Hematopoietic multipotent progenitor cell treated with erythropoietin and hydrocortisone succinate and interleukin-3 and kit ligand, for 15 days (in vitro differentiated cells): ENCODE results near the gene EDEM1.

Experiments used
- DNase-seq: peaks from one replicate; pipeline ENCODE4 v3.0.0-alpha.2; 2015; ENCODE audit warnings: low spot score

The EDEM1 gene

DNA sequence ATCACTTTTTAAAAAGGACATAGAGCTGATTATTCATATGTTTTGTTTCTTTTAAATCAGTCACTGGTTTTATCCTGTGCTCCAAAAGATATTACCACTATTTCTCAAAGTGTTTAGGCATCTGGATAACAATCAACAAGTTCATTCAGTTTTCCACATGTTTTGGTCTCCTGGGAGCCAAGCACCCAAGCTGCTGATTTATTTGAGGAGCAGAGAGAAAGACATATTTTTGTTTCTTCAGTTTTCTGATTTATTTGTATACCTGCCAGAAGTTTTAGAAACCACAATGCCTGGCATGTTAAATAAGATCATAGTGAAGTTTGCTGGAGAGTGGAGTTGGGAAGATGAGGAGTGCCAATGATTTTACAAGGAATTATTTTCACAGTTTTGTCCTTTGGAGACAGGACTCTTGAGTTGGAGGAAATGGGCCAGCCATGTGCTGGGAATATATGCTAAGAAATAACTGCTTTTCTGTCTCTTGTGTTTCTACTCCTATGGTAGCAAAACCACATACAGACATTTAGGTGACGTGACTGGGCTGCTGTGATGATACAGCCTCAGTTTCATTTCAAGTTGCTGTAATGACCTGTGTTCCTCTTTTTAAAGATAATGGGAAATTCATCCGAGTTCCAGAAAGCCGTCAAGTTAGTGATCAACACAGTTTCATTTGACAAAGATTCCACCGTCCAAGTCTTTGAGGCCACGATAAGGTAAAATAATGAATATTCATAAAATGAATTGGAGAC, 11.7 kb downstream of the EDEM1 start:
- no peak for DNase-seq

DNA sequence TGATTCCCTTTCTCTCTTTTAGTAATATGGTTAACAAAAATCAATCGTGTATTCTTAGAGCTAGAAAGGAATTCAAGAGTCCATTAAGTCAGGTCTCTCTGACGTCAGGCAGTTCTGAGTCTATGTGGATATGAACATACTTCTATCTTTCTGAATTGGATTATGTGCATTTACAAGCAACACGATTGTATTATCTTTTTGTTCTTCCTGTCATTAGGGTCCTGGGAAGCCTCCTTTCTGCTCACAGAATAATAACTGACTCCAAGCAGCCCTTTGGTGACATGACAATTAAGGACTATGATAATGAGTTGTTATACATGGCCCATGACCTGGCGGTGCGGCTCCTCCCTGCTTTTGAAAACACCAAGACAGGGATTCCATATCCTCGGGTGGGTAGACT, 14.0 kb downstream of the EDEM1 start:
- no peak for DNase-seq

DNA sequence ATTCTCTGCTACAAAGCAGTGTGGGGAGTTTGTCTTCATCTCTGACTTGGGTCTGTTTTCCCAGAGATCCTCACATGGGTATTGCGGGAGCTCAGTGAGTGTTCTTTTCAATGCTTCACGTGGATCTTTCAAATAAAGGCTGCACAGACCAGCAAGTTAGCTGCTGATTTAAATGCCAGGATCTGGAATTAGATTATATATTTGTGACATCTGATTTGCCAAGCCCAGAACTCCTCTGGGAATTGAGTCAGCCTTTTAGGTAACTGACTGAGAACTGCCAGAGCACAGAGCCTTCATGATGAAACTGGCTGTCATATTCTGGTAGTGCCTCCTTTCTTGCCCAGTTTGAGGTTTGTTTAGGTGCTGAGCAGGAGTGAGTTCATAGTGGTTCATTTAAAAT, 14.7 kb downstream of the EDEM1 start:
- DNase-seq, result no peak

DNA sequence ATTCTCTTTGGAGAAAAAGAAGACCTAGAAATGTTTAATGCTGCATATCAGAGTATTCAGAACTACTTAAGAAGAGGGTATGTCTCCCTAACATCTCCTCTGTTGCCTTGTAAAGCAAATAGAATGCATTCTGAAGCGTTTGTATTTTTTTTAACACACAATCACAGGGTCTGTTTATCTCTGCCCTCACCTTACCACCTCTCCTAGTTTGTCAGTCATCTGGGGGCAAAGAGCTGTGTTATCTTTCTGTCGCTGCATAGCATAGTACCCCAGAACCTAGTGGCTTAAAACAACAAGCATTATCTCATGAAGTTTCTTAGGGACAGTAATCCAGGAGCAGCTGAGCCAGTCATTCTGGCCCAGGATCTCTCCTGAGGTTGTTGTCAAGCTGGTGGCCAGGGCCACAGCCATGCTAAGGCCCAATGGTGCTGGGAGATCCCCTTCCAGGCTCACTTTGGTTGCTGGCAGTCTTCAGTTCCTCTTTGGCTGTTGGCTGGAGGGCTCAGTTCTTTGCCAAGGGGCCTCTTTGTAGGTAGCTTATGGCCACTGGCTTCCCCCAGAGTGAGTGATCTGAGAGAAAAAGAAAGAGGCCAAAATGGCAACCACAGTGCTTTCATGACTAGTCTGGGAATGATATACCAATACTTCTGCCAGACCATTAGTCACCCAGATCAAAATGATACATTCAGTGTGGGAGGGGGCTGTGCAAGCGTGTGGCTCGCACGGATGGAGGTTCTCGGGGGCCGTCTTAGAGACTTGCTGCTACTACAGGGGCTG, 17.8 kb downstream of the EDEM1 start:
- DNase-seq, result no peak

DNA sequence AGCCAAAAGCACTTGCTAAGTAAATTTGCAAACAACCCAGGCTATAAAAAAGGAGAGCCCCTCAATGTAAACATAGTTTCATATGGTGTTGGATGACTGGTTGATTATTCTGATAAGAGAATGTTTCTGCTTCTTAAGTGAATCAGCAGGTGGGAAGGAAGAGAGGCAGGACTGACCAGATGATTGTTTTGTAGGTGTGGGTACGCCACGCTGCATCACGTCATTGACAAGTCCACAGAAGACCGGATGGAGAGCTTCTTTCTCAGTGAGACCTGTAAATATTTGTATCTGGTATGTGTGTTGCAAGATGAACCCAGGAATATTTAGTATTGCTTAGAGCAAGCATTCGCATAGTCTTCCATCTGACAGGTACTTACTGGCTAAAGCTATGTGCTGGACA, 23.4 kb downstream of the EDEM1 start:
- no peak for DNase-seq

DNA sequence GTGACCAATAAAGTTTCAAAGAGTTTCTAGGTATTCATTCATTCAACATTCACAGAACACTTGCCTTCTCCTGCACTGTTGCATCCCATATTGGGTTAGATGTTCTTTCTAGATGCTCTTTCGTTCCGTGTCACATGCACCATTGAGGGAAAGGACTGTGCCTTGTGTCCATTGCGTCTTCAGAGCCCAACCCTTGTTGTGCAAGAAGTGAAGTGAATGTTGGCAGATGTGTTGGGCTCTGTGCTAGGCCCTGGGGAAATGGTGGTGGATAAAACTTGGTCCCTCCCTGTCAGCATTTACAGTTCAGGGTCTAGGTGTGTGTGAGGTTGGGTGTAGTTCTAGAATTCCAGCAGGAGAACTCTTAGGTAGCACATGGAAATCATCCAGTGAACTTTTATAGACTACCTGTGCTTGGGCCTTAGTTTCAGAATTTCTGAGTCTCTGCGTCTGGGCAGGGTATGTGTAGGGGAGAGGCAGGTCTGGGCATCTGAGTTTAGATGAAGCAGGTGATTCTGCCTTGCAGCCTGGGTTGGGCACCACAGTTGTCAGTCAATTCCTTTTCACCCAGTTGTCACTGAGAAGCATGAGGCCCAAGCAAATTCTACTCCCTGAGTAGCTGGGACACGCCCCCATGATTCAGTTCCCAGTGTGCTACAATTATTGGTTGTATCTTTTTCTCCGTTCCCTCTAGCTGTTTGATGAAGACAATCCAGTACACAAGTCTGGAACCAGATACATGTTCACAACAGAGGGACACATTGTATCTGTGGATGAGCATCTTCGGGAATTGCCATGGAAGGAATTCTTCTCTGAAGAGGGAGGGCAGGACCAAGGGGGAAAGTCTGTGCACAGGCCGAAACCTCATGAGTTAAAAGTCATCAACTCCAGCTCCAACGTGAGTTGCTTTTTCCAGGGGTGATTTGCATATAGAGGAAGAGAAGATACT, 25.4 kb downstream of the EDEM1 start:
- no peak for DNase-seq

DNA sequence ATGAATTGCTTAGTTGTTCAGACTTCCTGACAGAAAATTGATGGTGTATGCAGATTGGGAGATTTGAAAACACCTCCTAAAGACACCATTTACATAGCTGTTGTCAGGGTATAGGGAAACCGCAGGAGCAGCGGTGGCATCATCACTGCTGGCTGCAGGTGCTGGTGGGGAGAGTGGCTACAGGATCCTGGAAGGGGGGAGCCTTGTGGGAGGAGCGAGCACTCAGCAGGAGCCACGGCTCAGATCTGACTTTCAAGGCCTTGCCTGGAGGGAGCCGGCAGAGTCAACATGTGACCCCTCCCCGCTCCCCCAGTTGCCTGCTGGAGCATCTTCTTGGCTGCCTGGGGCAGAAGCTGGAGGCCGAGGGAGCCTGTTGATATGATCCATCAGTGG, 26.1 kb downstream of the EDEM1 start:
- DNase-seq, result no peak

DNA sequence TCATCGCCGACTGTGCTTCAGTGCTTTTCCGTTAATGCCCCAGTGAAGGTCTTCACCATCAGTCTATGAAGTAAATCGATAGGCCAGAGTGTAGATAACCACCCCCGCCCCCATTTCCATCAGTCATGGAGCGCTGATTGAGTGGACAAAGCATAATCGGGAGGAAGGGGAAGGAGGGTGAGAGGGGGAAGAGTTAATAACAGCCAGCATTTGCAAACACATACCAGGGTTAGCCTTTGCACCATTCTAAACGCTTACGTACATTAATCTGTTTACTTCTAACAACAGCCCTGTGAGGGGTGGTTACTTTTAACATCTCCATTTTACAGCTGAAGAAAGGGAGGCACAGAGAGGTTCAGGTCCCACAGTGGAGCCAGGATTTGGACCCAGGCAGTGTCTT, 26.8 kb downstream of the EDEM1 start:
- no peak for DNase-seq

DNA sequence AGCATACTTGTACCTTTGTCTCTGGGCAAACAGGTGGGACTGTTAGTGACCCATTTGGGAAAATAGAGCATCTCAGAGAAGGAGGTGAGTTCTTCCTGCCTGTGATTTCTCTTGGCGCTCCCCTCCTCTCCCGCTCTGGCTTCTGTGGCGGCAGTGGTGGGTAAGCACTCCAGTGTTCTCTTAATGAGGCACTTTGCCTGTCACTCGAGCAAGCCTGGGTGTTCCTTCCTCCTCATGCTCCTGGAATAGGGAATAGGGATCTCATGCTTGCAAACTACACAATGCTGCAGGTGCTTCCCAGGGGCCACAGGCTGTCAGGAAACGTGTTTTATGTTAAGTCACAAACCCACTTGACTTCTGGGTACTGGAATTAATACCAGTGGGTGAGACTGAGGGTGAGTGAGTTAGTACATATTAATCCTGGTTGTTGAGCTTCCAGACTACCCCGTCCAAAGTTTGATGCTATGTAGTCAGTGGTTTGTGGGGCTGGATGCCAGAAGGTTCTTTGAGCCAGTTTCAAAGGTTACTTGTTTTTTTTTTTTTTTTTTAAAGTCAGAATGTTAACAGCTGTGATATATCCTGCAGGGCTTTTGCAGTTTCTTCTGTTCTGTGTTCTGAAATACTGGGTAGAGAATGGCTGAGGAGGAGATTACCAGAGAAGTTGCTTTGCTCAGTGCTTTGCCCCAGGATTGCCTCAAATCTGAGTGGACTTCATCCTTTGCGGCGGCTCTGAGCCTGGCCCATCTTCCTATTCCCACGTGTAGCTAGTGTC, 30.5 kb downstream of the EDEM1 start:
- DNase-seq, result no peak

DNA sequence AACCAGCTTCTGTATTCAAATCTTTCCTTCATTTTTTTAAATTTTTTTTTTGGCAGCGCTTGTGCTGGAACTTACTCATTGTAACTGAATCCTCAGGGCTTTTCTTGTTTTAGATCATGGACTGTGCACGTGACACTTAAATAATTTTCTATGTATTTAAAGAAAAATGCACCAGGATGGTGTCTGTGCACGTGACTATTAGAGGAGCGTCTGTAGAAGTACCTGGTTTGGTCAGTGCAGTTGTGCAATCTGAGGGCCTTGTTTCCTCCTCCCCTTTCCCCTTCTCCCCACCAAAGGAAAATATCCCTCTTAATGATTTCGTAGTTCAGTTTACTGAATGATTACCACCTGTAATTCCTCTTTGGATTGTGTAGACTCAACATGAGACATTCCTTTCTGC, 31.3 kb downstream of the EDEM1 start:
- no peak for DNase-seq

DNA sequence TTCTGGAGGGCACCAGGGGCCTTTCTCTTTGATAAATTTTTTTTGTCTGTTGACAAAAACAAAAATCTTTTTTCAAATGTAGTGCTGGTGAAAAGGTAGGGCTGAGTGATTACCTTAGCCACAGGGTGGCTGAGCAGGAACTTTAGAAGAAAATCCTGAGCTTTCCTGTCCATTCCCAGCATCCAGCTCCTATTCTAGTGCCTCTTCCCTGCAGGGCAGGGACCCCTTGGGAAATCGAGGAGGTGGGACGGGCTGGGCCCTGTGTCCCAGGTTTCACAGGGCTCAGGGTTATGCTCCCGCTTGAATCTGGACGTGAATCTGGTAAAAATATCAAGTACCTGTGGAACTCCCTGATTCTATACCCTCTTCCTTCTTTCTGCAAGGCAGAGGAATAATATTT, 31.7 kb downstream of the EDEM1 start:
- DNase-seq, result no peak

DNA sequence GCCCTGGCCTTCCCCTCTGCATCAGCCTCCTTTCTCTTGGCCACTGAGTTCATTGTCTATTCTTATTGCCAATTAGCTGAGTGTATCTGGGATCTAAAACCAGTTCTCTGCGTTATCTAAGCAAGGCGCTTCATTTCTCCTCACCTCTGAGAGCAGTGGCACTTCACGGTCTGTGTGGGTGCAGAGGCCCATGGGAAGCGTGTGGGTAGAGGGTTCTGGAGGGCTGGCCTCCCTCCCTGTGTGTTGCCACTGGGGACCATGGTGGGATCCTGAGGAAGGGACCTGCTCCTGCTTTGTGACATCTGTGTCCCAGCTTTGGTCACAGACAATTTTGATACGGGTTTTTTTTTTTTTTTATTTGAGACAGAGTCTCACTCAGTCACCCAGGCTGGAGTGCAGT, 32.7 kb downstream of the EDEM1 start:
- DNase-seq, result no peak

DNA sequence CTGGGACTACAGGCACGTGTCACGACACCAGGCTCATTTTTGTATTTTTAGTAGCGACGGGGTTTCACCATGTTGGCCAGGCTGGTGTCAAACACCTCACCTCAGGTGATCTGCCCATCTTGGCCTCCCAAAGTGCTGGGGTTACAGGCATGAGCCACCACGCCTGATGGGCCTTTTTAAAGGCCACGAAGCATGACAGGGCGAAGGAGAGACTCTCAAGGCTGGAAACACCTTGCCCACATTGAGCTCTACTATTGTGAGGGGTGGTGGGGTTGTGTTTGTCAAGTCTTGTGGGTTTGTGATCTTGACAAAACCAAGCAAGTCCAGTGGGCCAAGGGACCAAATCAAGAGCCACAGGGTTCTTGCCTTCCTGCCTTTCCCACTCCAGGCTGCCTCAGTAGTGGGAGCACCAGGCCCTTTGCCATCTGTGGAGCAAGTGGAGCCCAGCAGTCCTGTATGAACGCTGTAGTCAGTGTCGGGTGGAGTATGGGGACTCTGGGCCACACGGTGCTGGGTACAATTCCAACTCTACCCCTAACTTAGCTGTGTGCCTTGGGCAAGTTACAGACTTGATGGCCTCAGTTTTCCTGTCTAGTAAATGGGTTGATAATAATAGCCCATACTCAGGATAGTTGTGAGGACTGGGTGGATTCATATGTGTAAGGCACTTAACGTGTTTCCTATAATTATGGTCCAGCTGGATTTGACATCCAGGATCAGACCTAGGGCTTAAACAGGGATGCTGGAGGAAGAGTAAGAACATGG, 33.3 kb downstream of the EDEM1 start:
- no peak for DNase-seq

DNA sequence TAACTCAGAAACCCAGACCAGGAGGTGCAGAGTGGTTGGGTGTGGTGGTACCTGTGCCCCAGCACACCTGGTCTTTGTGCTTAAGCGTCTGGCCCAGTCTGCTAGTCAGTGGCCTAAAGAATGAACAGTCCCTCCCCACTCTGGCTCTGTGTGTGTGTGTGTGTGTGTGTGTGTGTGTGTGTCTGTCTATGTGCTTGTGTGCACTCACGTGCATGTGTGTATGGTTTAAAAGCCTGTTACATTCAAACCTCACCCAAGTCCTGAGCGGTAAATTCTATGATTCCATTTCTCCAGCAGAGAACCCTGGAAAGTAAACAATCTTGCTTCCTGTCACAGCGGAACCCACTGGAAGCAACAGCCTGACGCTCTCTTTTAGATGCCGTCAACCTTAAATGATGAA, 34.2 kb downstream of the EDEM1 start:
- no peak for DNase-seq

DNA sequence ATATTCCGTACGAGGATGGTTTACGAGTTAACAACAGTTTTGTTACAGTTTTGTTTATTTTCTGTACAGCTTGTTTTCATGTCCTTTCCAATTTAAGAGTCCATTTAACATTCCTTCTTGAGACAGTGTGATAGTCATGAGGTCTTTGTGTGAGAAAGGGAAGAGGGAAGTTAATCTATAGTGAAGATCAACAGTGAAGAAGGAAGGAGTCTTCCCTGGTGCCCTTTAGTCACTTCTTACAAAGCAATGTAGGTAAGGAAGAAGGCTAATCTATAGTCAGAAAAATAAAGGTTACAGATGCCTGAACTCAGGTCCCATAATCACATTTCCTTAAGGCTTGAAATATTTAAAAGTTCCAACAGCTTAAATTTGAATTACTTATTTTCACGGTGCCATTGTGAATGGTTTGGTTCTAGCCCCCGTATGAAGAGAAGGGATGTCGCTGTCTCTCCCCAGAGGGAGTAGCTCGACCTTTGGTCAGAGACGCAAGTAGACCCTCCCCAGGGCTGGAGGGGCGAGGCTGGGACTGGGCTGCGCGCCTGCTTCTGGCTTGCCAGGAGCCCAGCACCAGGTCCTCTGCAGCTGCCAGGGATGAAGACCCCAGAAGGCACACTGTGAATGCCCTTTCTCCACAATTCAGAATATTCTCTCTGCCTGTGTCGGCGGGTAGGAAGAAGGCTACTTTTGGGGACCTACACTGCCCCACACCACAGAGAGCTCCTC, 34.9 kb downstream of the EDEM1 start:
- no peak for DNase-seq

DNA sequence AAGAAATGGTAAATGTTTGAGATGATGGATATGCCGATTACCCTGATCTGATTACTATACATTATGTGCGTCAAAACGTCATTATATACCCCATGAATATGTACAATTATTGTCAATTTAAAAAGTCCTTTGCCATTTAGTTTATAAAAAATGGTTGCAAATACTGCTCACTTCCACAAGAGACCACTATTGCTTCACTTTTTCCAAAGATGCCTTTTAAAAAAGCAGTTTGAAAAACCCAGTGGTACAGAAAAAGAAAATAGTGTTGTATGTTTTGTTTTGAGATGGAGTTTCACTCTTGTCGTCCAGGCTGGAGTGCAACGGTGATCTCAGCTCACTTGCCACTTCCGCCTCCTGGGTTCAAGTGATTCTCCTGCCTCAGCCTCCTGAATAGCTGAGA, 39.3 kb downstream of the EDEM1 start:
- peak; percentile 11 for DNase-seq

DNA sequence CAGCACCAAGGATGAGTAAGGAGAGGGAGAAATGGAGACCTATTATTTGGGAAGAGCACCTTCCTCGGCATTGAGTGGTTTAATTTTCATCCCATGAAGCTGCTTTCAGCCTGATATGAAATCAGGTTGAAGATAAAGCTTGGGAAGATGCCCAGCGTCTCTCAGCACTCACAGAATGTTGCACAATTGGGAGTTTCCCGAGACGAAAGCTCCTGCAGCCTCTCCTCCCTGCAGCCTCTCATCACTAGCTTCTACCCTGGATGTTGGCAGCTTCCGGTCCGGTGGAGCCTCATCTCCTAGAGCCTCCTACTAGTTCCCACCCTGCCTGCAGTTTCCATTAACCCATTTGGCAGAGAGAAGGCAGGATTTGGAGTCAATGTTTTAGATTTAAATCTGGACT, 40.3 kb downstream of the EDEM1 start:
- no peak for DNase-seq

DNA sequence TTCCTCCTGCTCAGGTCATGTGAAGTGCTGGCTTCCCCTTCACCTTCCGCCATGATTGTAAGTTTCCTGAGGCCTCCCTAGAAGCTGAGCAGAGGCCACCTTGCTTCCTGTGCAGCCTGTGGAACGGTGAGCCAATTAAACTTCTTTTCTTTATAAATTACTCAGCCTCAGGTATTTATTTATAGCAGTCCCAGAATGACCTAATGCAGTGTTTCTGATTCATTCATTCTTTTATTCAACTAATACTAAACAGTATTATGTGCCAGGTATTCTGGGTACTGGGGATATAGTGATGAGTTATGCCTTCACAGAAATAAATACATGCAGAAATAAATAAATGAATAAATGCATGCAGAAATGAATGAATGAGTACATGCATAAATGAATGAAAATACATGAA, 41.9 kb downstream of the EDEM1 start:
- no peak for DNase-seq

DNA sequence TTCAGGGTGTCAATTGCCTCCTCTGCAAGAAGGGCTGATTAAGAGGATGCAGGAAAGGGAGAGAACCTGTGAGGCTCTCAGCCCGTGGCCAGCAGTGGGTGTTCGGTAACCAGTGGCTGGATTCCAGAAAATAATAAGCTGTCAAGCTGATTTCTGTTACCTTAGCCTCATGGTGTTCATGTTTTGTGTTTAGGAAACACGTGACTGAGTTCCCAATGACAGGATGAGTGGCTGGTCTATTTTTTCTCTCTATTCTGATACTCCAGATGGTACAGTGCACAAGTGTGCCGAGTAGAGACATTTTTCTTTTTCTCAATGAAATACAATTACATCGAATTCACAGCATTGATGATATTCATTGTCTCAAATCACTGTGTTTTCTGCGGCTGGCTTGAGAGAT, 43.6 kb downstream of the EDEM1 start:
- no peak for DNase-seq

DNA sequence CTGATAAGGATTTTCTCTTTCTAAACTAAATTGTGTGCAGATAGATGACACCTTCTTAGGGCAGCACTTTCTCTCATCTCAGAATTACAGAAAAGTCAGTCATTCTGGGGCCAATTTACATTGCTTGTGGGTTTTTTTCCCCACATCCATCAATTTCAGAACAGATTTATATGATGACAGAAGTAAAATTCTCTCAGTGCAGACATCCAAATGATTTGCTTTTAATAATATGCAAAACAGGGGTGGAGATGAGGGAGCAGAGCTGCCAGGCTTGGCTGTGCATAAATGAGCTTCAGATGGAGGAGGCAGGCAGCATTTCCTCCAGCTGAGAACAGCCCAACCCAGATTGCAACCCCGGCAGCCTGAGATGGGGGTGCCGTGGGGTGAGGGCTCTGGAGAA, 44.0 kb downstream of the EDEM1 start:
- DNase-seq, result no peak

DNA sequence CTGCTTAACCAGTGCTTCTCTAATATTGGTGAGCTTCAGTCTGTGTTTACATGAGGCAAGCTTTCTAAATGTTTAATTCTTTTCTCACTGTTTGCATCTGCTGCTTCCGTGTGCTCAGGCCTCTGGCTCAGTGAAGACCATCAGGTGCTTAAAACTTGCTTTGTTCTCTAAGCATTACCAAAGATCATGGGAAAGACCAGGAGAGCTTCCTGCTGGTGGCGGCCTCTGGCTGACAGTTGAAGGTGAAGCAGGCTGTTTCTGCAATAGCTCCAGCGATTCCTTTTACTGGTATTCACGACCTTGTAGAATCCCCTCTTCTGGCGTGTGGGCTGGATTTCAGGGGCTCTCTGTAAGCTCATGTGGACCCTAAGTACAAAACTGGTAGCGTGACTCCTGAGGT, 45.1 kb downstream of the EDEM1 start:
- DNase-seq, result no peak
